OCI-LY3 (cell line): ENCODE results near the gene SAFB2.

Experiments
- H2AFZ ChIP-seq: fragments of 200-600, 300-600 bp; shearing (Covaris generic); 2 replicates; pipeline ENCODE4 v1.6.0; 2014; ENCODE audit warnings: antibody characterized with exemption, low read depth, low read length
- H3K27ac ChIP-seq: fragments of 200-600, 300-600 bp; sonication (generic); 2 replicates; pipeline ENCODE4 v1.5.1; 2014; ENCODE audit warnings: mild to moderate bottlenecking, low read length, moderate library complexity, mixed read lengths
- H3K27me3 ChIP-seq: fragments of 200-600, 300-600 bp; sonication (generic); 2 replicates; pipeline ENCODE4 v1.6.1; 2014; ENCODE audit warnings: low read depth, low read length, mixed read lengths
- H3K36me3 ChIP-seq: fragments of 200-600, 300-600 bp; sonication (generic); replicated peaks from 2 replicates; pipeline ENCODE3; 2014; ENCODE audit warnings: low read depth, low read length, mixed read lengths
- H3K4me1 ChIP-seq: fragments of 300-600, 200-600 bp; sonication (generic); 2 replicates; pipeline ENCODE4 v1.6.1; 2014; ENCODE audit warnings: low read length, mixed read lengths
- H3K4me2 ChIP-seq: fragments of 200-600, 300-600 bp; sonication (generic); 2 replicates; pipeline ENCODE4 v1.6.1; 2014; ENCODE audit warnings: low read length, mixed read lengths
- H3K4me3 ChIP-seq: fragments of 300-600, 200-600 bp; sonication (generic); 2 replicates; pipeline ENCODE4 v1.5.1; 2014; ENCODE audit warnings: antibody characterized with exemption, mild to moderate bottlenecking, low read length, moderate library complexity
- H3K79me2 ChIP-seq: fragments of 300-600, 200-600 bp; shearing (Covaris generic); 2 replicates; pipeline ENCODE4 v1.6.1; 2014; ENCODE audit warnings: mild to moderate bottlenecking, low read length, mixed read lengths
- H3K9ac ChIP-seq: fragments of 300-600, 200-600 bp; shearing (Covaris generic); 2 replicates; pipeline ENCODE4 v1.6.0; 2014; ENCODE audit warnings: mild to moderate bottlenecking, low read length, moderate library complexity
- H3K9me3 ChIP-seq: fragments of 200-600, 300-600 bp; shearing (Covaris generic); 2 replicates; pipeline ENCODE4 v1.6.1; 2014; ENCODE audit warnings: low read length, mixed read lengths; ENCODE audit not compliant: insufficient read depth
- H4K20me1 ChIP-seq: fragments of 200-600, 300-600 bp; sonication (generic); 2 replicates; pipeline ENCODE4 v1.6.1; 2016; ENCODE audit warnings: low read length, mixed read lengths; ENCODE audit not compliant: insufficient read depth
- EZH2phosphoT487 ChIP-seq: fragments of 200-600 bp; shearing (Covaris generic); IDR thresholded peaks from 2 replicates; pipeline ENCODE4 v1.6.1; 2018; ENCODE audit warnings: antibody characterized with exemption, mixed run types, low read depth
- TF ChIP-seq, protein P1 (sequence below): fragments of 200-600, 300-600 bp; sonication (generic); IDR thresholded peaks from 2 replicates; pipeline ENCODE4 v1.5.1; 2014; ENCODE audit warnings: antibody characterized with exemption, low read length, low read depth

SAFB2 gene

DNA sequence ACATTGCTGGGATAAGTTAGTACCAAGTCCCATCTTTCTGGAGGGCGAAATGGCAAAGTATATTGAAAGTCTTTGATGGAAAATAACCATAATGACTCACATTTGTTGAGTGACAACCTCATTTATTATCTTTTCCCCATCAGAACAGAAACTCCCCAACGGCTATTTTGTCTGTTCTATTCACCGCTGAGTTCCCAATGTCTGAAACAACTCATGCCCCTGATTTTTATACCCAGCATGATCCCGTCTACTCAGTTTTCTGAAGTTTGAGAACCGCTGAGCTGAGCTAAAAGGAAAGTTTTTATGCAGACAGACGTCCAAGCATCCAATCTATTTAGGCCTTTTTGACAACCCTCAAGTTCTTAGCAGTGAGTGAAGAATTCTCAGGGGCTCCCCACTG is 47.0 kb downstream of the SAFB2 start:
- Histone ChIP-seq H3K9ac (no peak overlapping the region), H3K9me3 (no peaks in the 10 kb centered on the region), H3K36me3 (no peaks in the 10 kb centered on the region), H3K27me3 (no peaks in the 10 kb centered on the region), H3K4me1 (no peaks in the 10 kb centered on the region), H4K20me1 (0 out of 2 replicates have a peak, but pooled peaks cover 7% of the 10 kb centered on the region), H3K4me3 (no peak overlapping the region), H3K4me2 (no peak overlapping the region), H2AFZ (no peak overlapping the region), H3K27ac (no peak overlapping the region), H3K79me2 (no peaks in the 10 kb centered on the region)
- no peak for TF ChIP-seq EZH2phosphoT487
- TF ChIP-seq, protein P1, sequence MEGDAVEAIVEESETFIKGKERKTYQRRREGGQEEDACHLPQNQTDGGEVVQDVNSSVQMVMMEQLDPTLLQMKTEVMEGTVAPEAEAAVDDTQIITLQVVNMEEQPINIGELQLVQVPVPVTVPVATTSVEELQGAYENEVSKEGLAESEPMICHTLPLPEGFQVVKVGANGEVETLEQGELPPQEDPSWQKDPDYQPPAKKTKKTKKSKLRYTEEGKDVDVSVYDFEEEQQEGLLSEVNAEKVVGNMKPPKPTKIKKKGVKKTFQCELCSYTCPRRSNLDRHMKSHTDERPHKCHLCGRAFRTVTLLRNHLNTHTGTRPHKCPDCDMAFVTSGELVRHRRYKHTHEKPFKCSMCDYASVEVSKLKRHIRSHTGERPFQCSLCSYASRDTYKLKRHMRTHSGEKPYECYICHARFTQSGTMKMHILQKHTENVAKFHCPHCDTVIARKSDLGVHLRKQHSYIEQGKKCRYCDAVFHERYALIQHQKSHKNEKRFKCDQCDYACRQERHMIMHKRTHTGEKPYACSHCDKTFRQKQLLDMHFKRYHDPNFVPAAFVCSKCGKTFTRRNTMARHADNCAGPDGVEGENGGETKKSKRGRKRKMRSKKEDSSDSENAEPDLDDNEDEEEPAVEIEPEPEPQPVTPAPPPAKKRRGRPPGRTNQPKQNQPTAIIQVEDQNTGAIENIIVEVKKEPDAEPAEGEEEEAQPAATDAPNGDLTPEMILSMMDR = no peak

DNA sequence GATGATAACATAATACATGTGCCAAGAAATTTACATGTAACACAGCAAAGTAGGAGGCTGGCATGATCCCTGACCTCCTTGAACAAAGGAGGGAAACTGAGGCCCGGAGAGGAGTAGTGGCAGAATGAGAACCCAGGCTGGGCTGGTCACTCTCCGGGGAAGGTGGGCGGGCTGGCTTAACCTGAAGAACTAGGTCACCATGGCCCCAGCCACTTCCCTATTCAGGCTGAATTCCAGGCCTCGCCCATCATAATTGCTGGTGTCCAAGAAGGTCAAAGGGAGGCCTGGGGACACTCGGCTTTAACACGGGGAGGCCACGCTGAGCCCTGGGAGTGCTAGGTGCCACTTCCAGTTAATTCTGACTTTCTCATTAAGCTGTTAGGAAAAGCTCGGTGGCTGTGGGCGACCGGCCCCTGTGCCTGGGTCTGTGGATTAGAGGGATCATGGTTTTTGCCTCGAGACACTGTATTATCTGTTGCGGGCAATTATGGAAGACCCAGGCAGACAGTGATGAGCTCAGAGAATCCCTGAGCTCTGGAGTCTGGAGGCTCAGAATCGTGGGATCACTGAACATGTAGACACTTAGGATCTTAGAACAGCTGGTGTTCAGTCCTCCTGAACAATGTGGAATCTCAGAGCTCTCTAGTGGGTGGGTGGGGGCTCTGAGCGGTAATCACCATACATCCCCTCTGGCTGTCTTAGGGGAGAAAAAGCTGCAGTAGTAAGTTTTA is 49.9 kb downstream of the SAFB2 start:
- Histone ChIP-seq H3K9me3 (no peaks in the 10 kb centered on the region), H2AFZ (no peak overlapping the region), H3K27me3 (no peaks in the 10 kb centered on the region), H3K4me3 (no peak overlapping the region), H3K36me3 (no peaks in the 10 kb centered on the region), H3K4me2 (no peak overlapping the region), H4K20me1 (no peaks in the 10 kb centered on the region), H3K4me1 (no peaks in the 10 kb centered on the region), H3K79me2 (no peaks in the 10 kb centered on the region), H3K27ac (no peak overlapping the region), H3K9ac (no peak overlapping the region)
- TF ChIP-seq, protein P1 = no peak
- no peak for TF ChIP-seq EZH2phosphoT487

DNA sequence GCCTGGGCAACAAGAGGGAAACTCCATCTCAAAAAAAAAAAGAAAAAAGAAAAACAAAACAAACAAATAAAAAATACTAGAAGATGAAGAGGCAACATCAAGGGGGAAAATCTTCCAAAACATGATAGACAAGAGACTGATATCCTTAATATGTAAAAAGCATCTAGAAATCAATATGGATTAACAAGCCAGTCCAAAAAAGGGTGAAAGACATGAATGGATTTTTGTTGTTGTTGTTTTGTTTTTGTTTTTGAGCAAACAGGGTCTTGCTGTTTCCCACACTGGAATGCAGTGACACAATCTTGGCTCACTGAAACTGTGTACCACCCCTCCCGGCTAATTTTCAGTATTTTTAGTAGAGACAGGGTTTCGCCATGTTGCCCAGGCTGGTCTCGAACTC is 50.8 kb downstream of the SAFB2 start:
- Histone ChIP-seq H3K36me3 (no peaks in the 10 kb centered on the region), H3K27me3 (no peaks in the 10 kb centered on the region), H3K79me2 (no peaks in the 10 kb centered on the region), H3K4me2 (no peak overlapping the region), H3K4me1 (no peaks in the 10 kb centered on the region), H3K4me3 (no peak overlapping the region), H3K9me3 (no peaks in the 10 kb centered on the region), H2AFZ (no peak overlapping the region), H3K27ac (no peak overlapping the region), H3K9ac (no peak overlapping the region), H4K20me1 (no peaks in the 10 kb centered on the region)
- TF ChIP-seq, protein P1 = no peak
- TF ChIP-seq EZH2phosphoT487 = no peak

DNA sequence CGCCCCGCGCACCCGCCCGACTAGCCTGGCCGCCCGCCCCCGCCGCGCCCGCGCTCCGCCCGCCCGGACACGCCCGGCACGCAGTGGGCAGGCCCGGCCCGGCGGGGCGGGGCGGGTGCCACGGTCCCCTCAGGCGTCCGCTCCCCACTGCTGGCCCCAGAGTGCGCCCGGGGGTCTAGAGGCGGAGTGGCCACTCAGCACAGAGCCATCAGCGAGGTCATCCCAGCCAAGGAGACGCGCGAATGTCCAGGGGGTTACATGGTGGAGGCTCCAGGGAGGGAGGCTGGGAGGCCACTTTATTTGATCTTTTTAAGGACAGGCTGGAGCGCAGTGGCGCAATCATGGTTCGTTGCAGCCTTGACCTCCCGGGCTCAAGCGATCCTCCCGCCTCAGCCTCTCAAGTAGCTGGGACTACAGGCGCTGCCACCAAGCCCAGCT is 54.6 kb downstream of the SAFB2 start:
- Histone ChIP-seq H3K9ac (no peak overlapping the region), H2AFZ (no peak overlapping the region), H3K4me1 (no peaks in the 10 kb centered on the region), H3K36me3 (no peaks in the 10 kb centered on the region), H4K20me1 (no peaks in the 10 kb centered on the region), H3K4me3 (no peak overlapping the region), H3K4me2 (no peak overlapping the region), H3K79me2 (no peaks in the 10 kb centered on the region), H3K27ac (no peak overlapping the region), H3K27me3 (no peaks in the 10 kb centered on the region), H3K9me3 (no peaks in the 10 kb centered on the region)
- TF ChIP-seq, protein P1 = no peak
